ENCODE measurements around the gene SLC6A9.

SLC6A9 gene

DNA sequence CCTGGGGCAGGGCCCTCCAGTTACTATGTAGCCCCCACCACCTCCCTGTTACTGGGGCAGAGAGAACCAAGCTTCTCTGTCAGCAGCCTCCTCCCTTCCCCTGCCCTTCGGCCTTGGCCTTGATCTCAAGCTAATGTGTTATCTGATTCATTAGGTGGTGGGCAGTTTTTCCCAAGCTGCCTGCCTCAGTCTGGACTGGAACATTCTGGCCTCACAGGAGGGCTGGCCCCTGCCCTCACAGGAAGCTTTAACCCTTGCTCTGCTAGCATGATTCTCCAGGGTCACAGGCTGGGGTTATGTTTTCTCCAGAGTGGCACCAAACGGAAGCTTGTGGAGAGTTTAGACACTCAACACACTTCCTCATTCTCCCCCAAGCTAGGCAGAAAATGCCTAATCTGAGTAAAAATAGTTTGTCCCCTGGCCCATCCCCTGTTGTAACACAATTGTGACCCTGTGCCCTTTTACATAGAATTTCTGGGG is 37.2 kb upstream of the SLC6A9 start:
- H3K36me3 ChIP-seq (ENCODE audit: control insufficient read depth in 1 of 2, insufficient read depth in 2 of 2, low read length in 2 of 2): no peaks in the 10 kb centered on the region
- no peak overlapping the region for H3K4me3 ChIP-seq (ENCODE audit: low read depth in 1 of 2, low read length in 2 of 2)
- H3K27me3 ChIP-seq (ENCODE audit: control insufficient read depth in 1 of 2, insufficient read depth in 2 of 2, low read length in 2 of 2): no peaks in the 10 kb centered on the region
- no peak overlapping the region for H3K9ac ChIP-seq (ENCODE audit: low read depth in 1 of 2, low read length in 2 of 2)
- no peaks in the 10 kb centered on the region for H3K4me1 ChIP-seq (ENCODE audit: control insufficient read depth in 1 of 2, insufficient read depth in 2 of 2, low read length in 2 of 2)
- H3K27ac ChIP-seq (ENCODE audit: low read depth, low read length): no peak overlapping the region
- no peaks in the 10 kb centered on the region for H3K9me3 ChIP-seq (ENCODE audit: control insufficient read depth in 1 of 2, low read length in 2 of 2)

DNA sequence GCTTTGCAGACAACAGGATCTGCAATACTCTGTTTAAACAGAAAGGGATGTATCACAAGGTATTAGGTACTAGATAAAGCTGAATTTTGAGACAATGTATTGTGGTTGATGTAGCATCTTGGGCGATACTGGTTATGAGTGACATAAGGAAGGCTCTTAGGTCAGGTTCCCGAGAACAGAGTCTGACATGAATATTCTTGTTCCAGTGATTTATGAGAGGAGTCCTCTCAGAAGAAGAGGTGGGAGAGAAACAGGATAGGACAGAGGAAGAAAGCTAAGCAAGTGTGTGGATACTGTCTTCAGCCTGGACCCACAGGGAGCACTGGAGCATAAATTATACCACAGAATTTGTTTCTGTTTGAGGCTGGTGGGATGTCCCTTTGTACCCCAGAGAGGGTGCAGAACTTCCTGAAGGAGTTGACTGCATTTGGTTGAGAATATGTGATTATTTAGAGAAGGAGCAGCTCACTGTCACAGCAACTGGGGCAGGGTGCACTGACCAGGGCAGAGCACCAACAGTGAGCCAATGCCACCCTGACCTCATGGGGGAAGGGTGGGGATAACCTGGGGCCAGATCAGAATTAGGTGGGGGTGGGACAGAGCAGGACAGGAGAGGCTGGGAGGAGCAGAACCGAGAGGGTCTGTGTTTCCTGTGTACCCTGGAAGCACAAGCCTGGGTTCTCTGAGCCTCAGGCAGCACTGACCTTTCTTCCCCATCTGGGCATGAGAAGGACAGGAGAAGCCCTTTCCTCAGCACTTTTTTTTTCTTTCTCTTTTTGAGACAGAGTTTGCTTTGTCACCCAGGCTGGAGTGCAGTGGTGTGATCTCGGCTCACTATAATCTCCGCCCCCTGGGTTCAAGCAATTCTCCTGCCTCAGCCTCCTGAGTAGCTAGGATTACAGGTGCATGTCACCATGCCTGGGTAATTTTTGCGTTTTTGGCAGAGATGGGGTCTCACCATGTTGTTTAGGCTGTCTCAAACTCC is 36.3 kb upstream of the SLC6A9 start:
- Histone ChIP-seq H3K36me3 (ENCODE audit: control insufficient read depth in 1 of 2, insufficient read depth in 2 of 2, low read length in 2 of 2) (no peaks in the 10 kb centered on the region), H3K4me3 (ENCODE audit: low read depth in 1 of 2, low read length in 2 of 2) (no peak overlapping the region), H3K27me3 (ENCODE audit: control insufficient read depth in 1 of 2, insufficient read depth in 2 of 2, low read length in 2 of 2) (no peaks in the 10 kb centered on the region), H3K9ac (ENCODE audit: low read depth in 1 of 2, low read length in 2 of 2) (no peak overlapping the region), H3K27ac (ENCODE audit: low read depth, low read length) (no peak overlapping the region), H3K4me1 (ENCODE audit: control insufficient read depth in 1 of 2, insufficient read depth in 2 of 2, low read length in 2 of 2) (no peaks in the 10 kb centered on the region), H3K9me3 (ENCODE audit: control insufficient read depth in 1 of 2, low read length in 2 of 2) (no peaks in the 10 kb centered on the region)

DNA sequence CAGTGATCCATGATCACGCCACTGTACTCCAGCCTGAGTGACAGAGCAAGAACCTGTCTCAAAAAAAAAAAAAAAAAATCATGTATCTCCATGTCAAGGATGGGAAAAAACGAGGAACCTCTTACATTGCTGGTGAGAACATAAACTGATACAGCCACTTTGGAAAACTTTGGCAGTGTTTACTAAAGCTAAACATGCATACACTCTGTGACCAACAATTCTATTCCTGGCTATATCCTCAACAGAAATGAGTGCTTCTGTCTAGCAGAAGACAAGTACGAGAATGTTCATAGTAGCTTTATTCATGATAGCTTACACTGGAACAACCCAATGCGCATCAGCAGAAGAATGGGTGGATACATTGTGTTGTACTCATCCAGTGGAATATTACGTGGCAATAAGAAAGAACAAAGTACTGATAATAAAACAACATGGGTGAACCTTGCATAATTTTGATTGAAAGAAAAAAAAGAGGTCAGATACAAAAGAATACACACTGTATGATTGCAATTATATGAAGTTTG is 31.5 kb upstream of the SLC6A9 start:
- no peak overlapping the region for H3K4me3 ChIP-seq (ENCODE audit: low read depth in 1 of 2, low read length in 2 of 2)
- no peaks in the 10 kb centered on the region for H3K36me3 ChIP-seq (ENCODE audit: control insufficient read depth in 1 of 2, insufficient read depth in 2 of 2, low read length in 2 of 2)
- no peaks in the 10 kb centered on the region for H3K9me3 ChIP-seq (ENCODE audit: control insufficient read depth in 1 of 2, low read length in 2 of 2)
- peaks cover 7 to 9% of the 10 kb centered on the region in 2 donors for H3K4me1 ChIP-seq (ENCODE audit: control insufficient read depth in 1 of 2, insufficient read depth in 2 of 2, low read length in 2 of 2)
- H3K27ac ChIP-seq (ENCODE audit: low read depth, low read length): no peak overlapping the region
- H3K27me3 ChIP-seq (ENCODE audit: control insufficient read depth in 1 of 2, insufficient read depth in 2 of 2, low read length in 2 of 2): no peaks in the 10 kb centered on the region
- H3K9ac ChIP-seq (ENCODE audit: low read depth in 1 of 2, low read length in 2 of 2): no peak overlapping the region

DNA sequence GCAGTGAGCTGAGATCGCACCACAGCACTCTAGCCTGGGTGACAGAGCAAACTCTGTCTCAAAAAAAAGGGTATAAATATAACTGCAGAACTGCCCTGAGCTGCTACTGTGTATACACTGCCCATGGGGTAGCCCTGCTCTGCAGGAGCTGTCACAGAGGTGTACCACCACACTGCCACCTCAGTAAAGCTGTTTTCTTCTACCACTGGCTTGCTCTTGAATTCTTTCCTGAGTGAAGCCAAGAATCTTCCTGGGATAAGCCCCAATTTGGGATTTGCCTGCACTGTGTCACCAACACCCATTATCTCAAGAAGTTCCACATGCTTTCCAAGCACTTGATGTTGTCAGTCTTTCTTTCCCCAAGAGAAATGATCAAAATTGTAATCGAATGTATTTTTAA is 30.6 kb upstream of the SLC6A9 start:
- Histone ChIP-seq H3K9me3 (ENCODE audit: control insufficient read depth in 1 of 2, low read length in 2 of 2) (no peaks in the 10 kb centered on the region), H3K36me3 (ENCODE audit: control insufficient read depth in 1 of 2, insufficient read depth in 2 of 2, low read length in 2 of 2) (no peaks in the 10 kb centered on the region), H3K4me3 (ENCODE audit: low read depth in 1 of 2, low read length in 2 of 2) (no peak overlapping the region), H3K9ac (ENCODE audit: low read depth in 1 of 2, low read length in 2 of 2) (no peak overlapping the region), H3K27me3 (ENCODE audit: control insufficient read depth in 1 of 2, insufficient read depth in 2 of 2, low read length in 2 of 2) (no peaks in the 10 kb centered on the region), H3K27ac (ENCODE audit: low read depth, low read length) (no peak overlapping the region), H3K4me1 (ENCODE audit: control insufficient read depth in 1 of 2, insufficient read depth in 2 of 2, low read length in 2 of 2) (peaks cover 7 to 9% of the 10 kb centered on the region in 2 donors)

DNA sequence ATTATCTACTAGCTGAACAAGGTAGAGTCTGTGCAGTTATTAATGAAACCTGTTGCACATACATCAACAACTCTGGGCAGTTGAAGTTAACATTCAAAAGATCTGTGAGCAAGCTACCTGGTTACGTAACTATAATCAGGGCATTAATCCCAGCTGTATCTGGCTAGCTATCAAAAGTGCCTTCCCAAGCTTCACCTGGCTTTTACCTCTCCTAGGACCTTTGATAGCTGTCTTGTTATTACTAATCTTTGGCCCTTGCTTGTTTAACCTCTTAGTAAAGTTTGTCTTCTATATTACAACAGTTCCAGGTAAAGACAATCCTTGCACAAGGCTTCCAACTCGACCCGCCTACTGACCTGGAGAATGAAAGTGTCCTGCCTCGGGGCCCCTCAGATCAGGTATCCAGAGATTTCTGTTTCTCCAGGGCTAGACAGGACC is 29.6 kb upstream of the SLC6A9 start:
- H3K27ac ChIP-seq (ENCODE audit: low read depth, low read length): no peak overlapping the region
- H3K36me3 ChIP-seq (ENCODE audit: control insufficient read depth in 1 of 2, insufficient read depth in 2 of 2, low read length in 2 of 2): no peaks in the 10 kb centered on the region
- H3K4me1 ChIP-seq (ENCODE audit: control insufficient read depth in 1 of 2, insufficient read depth in 2 of 2, low read length in 2 of 2): peaks cover 7 to 9% of the 10 kb centered on the region in 2 donors
- H3K4me3 ChIP-seq (ENCODE audit: low read depth in 1 of 2, low read length in 2 of 2): no peak overlapping the region
- no peak overlapping the region for H3K9ac ChIP-seq (ENCODE audit: low read depth in 1 of 2, low read length in 2 of 2)
- H3K9me3 ChIP-seq (ENCODE audit: control insufficient read depth in 1 of 2, low read length in 2 of 2): no peaks in the 10 kb centered on the region
- H3K27me3 ChIP-seq (ENCODE audit: control insufficient read depth in 1 of 2, insufficient read depth in 2 of 2, low read length in 2 of 2): no peaks in the 10 kb centered on the region

DNA sequence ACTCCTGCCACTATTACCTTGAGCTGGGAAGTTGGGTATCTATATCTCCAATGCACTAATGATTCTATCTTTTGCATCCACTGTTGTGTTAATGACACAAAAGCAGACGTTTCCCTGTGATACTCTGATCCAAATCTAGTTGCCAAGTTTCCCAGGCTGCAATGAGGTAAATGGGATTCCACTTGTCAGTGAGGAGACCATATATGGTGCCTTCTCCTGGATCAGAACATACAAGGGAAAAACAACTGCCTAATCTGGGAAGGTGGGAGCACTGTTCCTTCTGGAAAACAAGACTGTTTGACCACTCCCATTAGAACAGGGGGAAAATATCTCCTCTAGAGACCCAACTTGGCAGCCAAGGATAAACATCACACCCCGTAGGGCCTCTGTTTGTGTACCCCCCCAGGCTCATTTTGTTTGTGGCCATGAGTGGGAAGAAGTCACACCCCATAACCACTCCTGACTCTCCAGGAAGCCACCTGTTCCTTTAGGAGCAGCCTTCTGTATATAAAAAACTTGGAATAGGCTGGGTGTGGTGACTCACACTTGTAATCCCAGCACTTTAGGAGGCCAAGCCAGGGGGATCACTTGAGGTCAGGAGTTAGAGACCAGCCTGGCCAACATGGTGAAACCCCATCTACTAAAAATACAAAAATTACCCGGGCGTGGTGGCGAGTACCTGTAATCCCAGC is 28.5 kb upstream of the SLC6A9 start:
- H3K27me3 ChIP-seq (ENCODE audit: control insufficient read depth in 1 of 2, insufficient read depth in 2 of 2, low read length in 2 of 2): no peaks in the 10 kb centered on the region
- H3K9ac ChIP-seq (ENCODE audit: low read depth in 1 of 2, low read length in 2 of 2): no peak overlapping the region
- no peak overlapping the region for H3K27ac ChIP-seq (ENCODE audit: low read depth, low read length)
- no peak overlapping the region for H3K4me3 ChIP-seq (ENCODE audit: low read depth in 1 of 2, low read length in 2 of 2)
- H3K36me3 ChIP-seq (ENCODE audit: control insufficient read depth in 1 of 2, insufficient read depth in 2 of 2, low read length in 2 of 2): no peaks in the 10 kb centered on the region
- no peaks in the 10 kb centered on the region for H3K9me3 ChIP-seq (ENCODE audit: control insufficient read depth in 1 of 2, low read length in 2 of 2)
- peaks cover 7 to 9% of the 10 kb centered on the region in 2 donors for H3K4me1 ChIP-seq (ENCODE audit: control insufficient read depth in 1 of 2, insufficient read depth in 2 of 2, low read length in 2 of 2)

DNA sequence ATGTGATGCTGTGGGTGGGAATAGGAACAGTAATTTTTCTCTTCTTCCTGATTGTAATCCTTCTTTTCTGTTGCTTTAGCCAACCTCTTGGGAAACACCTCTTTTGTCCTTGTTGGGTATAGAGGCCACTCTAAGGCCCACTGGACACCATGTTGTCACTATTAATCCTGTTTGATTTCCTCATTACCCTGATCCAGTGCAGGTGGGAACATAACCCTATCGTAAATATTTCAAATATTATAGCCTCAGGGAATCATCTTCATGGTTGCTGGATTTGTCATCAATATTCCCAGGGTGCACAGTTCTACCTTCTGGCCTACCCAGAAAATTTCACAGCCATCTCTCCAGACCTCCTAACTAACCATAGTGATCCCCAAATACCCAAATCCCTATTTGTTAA is 27.9 kb upstream of the SLC6A9 start:
- no peak overlapping the region for H3K9ac ChIP-seq (ENCODE audit: low read depth in 1 of 2, low read length in 2 of 2)
- H3K27me3 ChIP-seq (ENCODE audit: control insufficient read depth in 1 of 2, insufficient read depth in 2 of 2, low read length in 2 of 2): no peaks in the 10 kb centered on the region
- H3K4me1 ChIP-seq (ENCODE audit: control insufficient read depth in 1 of 2, insufficient read depth in 2 of 2, low read length in 2 of 2): peaks cover 7 to 9% of the 10 kb centered on the region in 2 donors
- no peak overlapping the region for H3K4me3 ChIP-seq (ENCODE audit: low read depth in 1 of 2, low read length in 2 of 2)
- no peaks in the 10 kb centered on the region for H3K9me3 ChIP-seq (ENCODE audit: control insufficient read depth in 1 of 2, low read length in 2 of 2)
- no peak overlapping the region for H3K27ac ChIP-seq (ENCODE audit: low read depth, low read length)
- no peaks in the 10 kb centered on the region for H3K36me3 ChIP-seq (ENCODE audit: control insufficient read depth in 1 of 2, insufficient read depth in 2 of 2, low read length in 2 of 2)

DNA sequence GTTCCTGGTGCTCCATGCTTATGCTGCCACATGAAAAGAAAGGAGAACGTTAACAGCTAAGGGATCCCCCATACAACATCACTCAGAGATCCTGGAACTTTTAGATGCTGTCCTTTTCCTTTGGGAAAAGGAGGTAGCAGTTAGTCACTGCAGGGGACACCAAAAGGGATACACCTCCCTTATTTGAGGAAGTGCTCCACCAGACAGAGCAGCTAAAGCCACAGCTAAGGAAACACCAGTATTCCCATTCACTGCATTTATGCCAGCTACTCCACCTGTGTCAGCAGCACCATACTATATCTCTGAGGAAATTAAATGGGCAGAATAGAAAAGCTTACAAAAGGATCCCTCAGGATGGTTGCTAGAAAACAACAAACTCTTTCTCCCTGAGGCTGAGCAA is 26.0 kb upstream of the SLC6A9 start:
- Histone ChIP-seq H3K4me3 (ENCODE audit: low read depth in 1 of 2, low read length in 2 of 2) (no peak overlapping the region), H3K27ac (ENCODE audit: low read depth, low read length) (no peak overlapping the region)

DNA sequence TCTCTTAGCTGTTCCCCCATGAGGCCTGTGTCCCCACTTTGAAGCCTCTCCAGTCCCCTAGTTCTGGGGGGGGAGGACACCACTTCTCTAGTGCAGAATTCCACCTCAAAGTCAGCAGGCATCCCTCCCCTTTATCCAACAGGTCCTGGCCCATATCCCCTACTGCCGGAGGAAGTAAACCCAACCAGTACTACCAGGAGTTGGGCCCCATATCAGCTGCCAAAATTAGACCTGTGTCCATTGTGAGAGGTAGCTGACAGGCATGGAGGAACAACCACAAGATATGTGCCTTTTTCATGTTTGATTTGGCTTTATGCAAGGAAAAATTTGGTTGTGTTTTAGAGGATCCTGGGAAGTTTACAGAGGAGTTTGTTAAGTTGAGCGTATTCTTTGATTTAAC is 22.1 kb upstream of the SLC6A9 start:
- Histone ChIP-seq H3K4me1 (ENCODE audit: control insufficient read depth in 1 of 2, insufficient read depth in 2 of 2, low read length in 2 of 2) (peaks cover 1 to 4% of the 10 kb centered on the region in 2 donors), H3K9me3 (ENCODE audit: control insufficient read depth in 1 of 2, low read length in 2 of 2) (no peaks in the 10 kb centered on the region), H3K27me3 (ENCODE audit: control insufficient read depth in 1 of 2, insufficient read depth in 2 of 2, low read length in 2 of 2) (no peaks in the 10 kb centered on the region), H3K9ac (ENCODE audit: low read depth in 1 of 2, low read length in 2 of 2) (no peak overlapping the region), H3K36me3 (ENCODE audit: control insufficient read depth in 1 of 2, insufficient read depth in 2 of 2, low read length in 2 of 2) (no peaks in the 10 kb centered on the region), H3K4me3 (ENCODE audit: low read depth in 1 of 2, low read length in 2 of 2) (no peak overlapping the region), H3K27ac (ENCODE audit: low read depth, low read length) (no peak overlapping the region)

More for the DNA sequence above, 26.0 kb upstream of the SLC6A9 start:
- no peaks in the 10 kb centered on the region for H3K9me3 ChIP-seq (ENCODE audit: control insufficient read depth in 1 of 2, low read length in 2 of 2)
- H3K27me3 ChIP-seq (ENCODE audit: control insufficient read depth in 1 of 2, insufficient read depth in 2 of 2, low read length in 2 of 2): no peaks in the 10 kb centered on the region
- H3K36me3 ChIP-seq (ENCODE audit: control insufficient read depth in 1 of 2, insufficient read depth in 2 of 2, low read length in 2 of 2): no peaks in the 10 kb centered on the region
- H3K4me1 ChIP-seq (ENCODE audit: control insufficient read depth in 1 of 2, insufficient read depth in 2 of 2, low read length in 2 of 2): peaks cover 7 to 9% of the 10 kb centered on the region in 2 donors
- no peak overlapping the region for H3K9ac ChIP-seq (ENCODE audit: low read depth in 1 of 2, low read length in 2 of 2)

DNA sequence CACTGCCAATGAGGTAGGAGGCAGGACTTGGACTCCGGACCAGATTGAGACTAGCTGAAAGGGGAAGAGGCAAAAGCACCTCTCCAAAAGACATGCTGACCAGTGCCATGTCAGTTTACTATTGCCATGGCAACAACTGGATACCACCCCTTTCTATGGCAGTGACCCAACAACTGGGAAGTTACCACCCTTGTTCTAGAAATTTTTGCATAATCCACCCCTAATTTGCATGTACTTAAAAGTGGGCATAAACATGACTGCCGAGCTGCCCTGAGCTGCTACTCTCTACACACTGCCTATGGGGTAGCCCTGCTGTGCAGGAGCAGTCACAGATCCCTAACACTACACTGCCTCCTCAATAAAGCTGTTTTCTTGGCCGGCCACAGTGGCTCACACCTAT is 19.0 kb upstream of the SLC6A9 start:
- H3K4me3 ChIP-seq (ENCODE audit: low read depth in 1 of 2, low read length in 2 of 2): no peak overlapping the region
- no peak overlapping the region for H3K9ac ChIP-seq (ENCODE audit: low read depth in 1 of 2, low read length in 2 of 2)
- no peak overlapping the region for H3K27ac ChIP-seq (ENCODE audit: low read depth, low read length)

More for the DNA sequence above, 19.0 kb upstream of the SLC6A9 start:
- Histone ChIP-seq H3K4me1 (ENCODE audit: control insufficient read depth in 1 of 2, insufficient read depth in 2 of 2, low read length in 2 of 2) (peaks cover 8 to 11% of the 10 kb centered on the region in 2 donors), H3K9me3 (ENCODE audit: control insufficient read depth in 1 of 2, low read length in 2 of 2) (no peaks in the 10 kb centered on the region), H3K27me3 (ENCODE audit: control insufficient read depth in 1 of 2, insufficient read depth in 2 of 2, low read length in 2 of 2) (no peaks in the 10 kb centered on the region), H3K36me3 (ENCODE audit: control insufficient read depth in 1 of 2, insufficient read depth in 2 of 2, low read length in 2 of 2) (no peaks in the 10 kb centered on the region)
